ENCODE results near the gene ZC3H12D. TPM values are rescaled to one million over a fixed set of nuclear protein-coding genes. Genes with fewer than 3 reads are reported as not detected.

ZC3H12D gene
- total and polyA plus RNA-seq, 2 of the 13 experiments (the other 11 are each of a cell fraction or from before 2014, with no cell fraction given): 1.2 to 2.7 TPM

GRCh38 chr6:149515494-149515893 is 30.7 kb upstream of the ZC3H12D start:
- ATAC-seq: no peak
- CTCF ChIA-PET (ENCODE audit: low intra/inter-chr PET ratio, low total read pairs): no interaction called here

More at GRCh38 chr6:149515494-149515893, 30.7 kb upstream of the ZC3H12D start:
- TF ChIP-seq ZNF776 (CRISPR knock-in tag; IDR thresholded peaks at IDR 0.05): no peak
- no peak for TF ChIP-seq NCOA5 (CRISPR knock-in tag; IDR thresholded peaks at IDR 0.05)
- TF ChIP-seq SALL2 (CRISPR knock-in tag; IDR thresholded peaks at IDR 0.05): no peak
- no peak for TF ChIP-seq CHCHD3 (CRISPR knock-in tag; IDR thresholded peaks at IDR 0.05)
- TF ChIP-seq MXD1 (CRISPR knock-in tag; IDR thresholded peaks at IDR 0.05): no peak
- no peak for TF ChIP-seq PRPF4 (IDR thresholded peaks at IDR 0.05; ENCODE audit: low read depth, low read length, poor library complexity, severe bottlenecking)
- no peak for TF ChIP-seq MED13 (CRISPR knock-in tag; IDR thresholded peaks at IDR 0.05)
- TF ChIP-seq DRAP1 (CRISPR knock-in tag; IDR thresholded peaks at IDR 0.05): no peak
- no peak for TF ChIP-seq RCOR2 (CRISPR knock-in tag; IDR thresholded peaks at IDR 0.05)
- TF ChIP-seq ESRRA (CRISPR knock-in tag; IDR thresholded peaks at IDR 0.05; ENCODE audit: low read depth): no peak
- no peak for TF ChIP-seq ZNF615 (CRISPR knock-in tag; IDR thresholded peaks at IDR 0.05; ENCODE audit: borderline replicate concordance)
- TF ChIP-seq MZF1 (CRISPR knock-in tag; IDR thresholded peaks at IDR 0.05; ENCODE audit: borderline replicate concordance): no peak
- no peak for TF ChIP-seq NR2F1 (CRISPR knock-in tag; IDR thresholded peaks at IDR 0.05)
- TF ChIP-seq ZNF792 (CRISPR knock-in tag; IDR thresholded peaks at IDR 0.05): no peak
- TF ChIP-seq ZBTB39 (CRISPR knock-in tag; IDR thresholded peaks at IDR 0.05): no peak
- no peak for TF ChIP-seq ZNF703 (CRISPR knock-in tag; IDR thresholded peaks at IDR 0.05; ENCODE audit: borderline replicate concordance)
- TF ChIP-seq ZNF326 (CRISPR knock-in tag; IDR thresholded peaks at IDR 0.05; ENCODE audit: borderline replicate concordance): no peak
- TF ChIP-seq MIXL1 (CRISPR knock-in tag; IDR thresholded peaks at IDR 0.05): no peak
- TF ChIP-seq ELF3 (CRISPR knock-in tag; IDR thresholded peaks at IDR 0.05): no peak
- no peak for TF ChIP-seq SNAPC2 (CRISPR knock-in tag; IDR thresholded peaks at IDR 0.05)
- BruUV-seq (replicated peaks): no TSS peak
- Histone ChIP-seq H3K27me3 (ENCODE audit: control insufficient read depth in 1 of 2, insufficient read depth in 2 of 2, low read length in 2 of 2) (no peaks in the 10 kb centered on the region), H3K4me1 (ENCODE audit: insufficient read depth, low read length) (peaks cover 15% of the 10 kb centered on the region), H4K20me1 (ENCODE audit: insufficient read depth, low read length) (peaks cover 6% of the 10 kb centered on the region; the same call in 1 of the 2 replicates), H3K36me3 (replicated peaks in 1 of 2; ENCODE audit: control insufficient read depth in 1 of 2, insufficient read depth in 2 of 2, low read length in 2 of 2) (peaks cover 10 to 39% of the 10 kb centered on the region in 2 experiments), H3K4me3 (replicated peaks in 1 of 3; ENCODE audit: insufficient read depth in 1 of 3, low read depth in 2 of 3, low read length in 3 of 3) (no peak overlapping the region), H3K4me2 (ENCODE audit: low read depth, low read length) (no peak overlapping the region), H2AFZ (ENCODE audit: low read length) (no peak overlapping the region), H3K27ac (ENCODE audit: extremely low read length, insufficient read depth, low read length) (no peak overlapping the region), H3K9me3 (ENCODE audit: low read length) (no peaks in the 10 kb centered on the region), H3K9ac (ENCODE audit: insufficient read depth, low read depth, low read length) (no peak overlapping the region), H3K79me2 (ENCODE audit: insufficient read depth, low read length) (no peaks in the 10 kb centered on the region)
- no peak for DNase-seq (ENCODE audit: low spot score)
- no peak for FAIRE-seq
- in situ Hi-C loops (cut with HindIII; ENCODE audit: extremely low pct_ligation_motif_present, low pct_unique_long_range_greater_than_20kb) (no loop called here), intact Hi-C loops (cut with micrococcal nuclease; ENCODE audit: unreplicated experiment) (loop anchor here (5.0 kb wide), 2 partner anchors 63 to 83 kb away; no protein-coding TSS in a partner anchor)
- 96% methylated on average over 1 of the region's 1 CpG for WGBS (ENCODE audit: low lambda C conversion rate)
- POLR2A ChIA-PET: no interaction called here

Data from HepG2 (cell line).